Endothelial cell of umbilical vein (primary cell): ENCODE results near the gene WNT11.

Source experiments
- EZH2 ChIP-seq: IDR thresholded peaks from 2 replicates; pipeline ENCODE4 v1.6.1; 2012; ENCODE audit warnings: borderline replicate concordance, low read depth, mild to moderate bottlenecking, moderate library complexity, low read length, inconsistent platforms; ENCODE audit not compliant: severe bottlenecking
- FOS ChIP-seq: IDR thresholded peaks from 2 replicates; pipeline ENCODE4 v1.6.1; 2011; ENCODE audit warnings: mild to moderate bottlenecking, low read length, moderate library complexity, borderline replicate concordance; ENCODE audit not compliant: insufficient read depth
- GATA2 ChIP-seq: IDR thresholded peaks from 2 replicates; pipeline ENCODE4 v1.7.0; 2011; ENCODE audit warnings: low read depth, mild to moderate bottlenecking, moderate library complexity, mixed read lengths, low read length; ENCODE audit not compliant: insufficient read length, insufficient read depth
- JUN ChIP-seq: IDR thresholded peaks from 2 replicates; pipeline ENCODE4 v1.6.1; 2011; ENCODE audit warnings: borderline replicate concordance, low read depth; ENCODE audit not compliant: insufficient read length, insufficient read depth
- POLR2A ChIP-seq: IDR thresholded peaks from 2 replicates; pipeline ENCODE4 v1.6.1; 2012; ENCODE audit warnings: low read depth, mild to moderate bottlenecking, control low read depth, low read length
- POLR2AphosphoS5 ChIP-seq: IDR thresholded peaks from 2 replicates; pipeline ENCODE4 v1.6.1; 2012; ENCODE audit warnings: low read depth, mild to moderate bottlenecking, control low read depth, low read length, moderate library complexity; ENCODE audit not compliant: insufficient read depth
- TF ChIP-seq, protein P1 (sequence below), 2 donors: IDR thresholded peaks; 1 replicate in 1 of 2; 2 replicates in 1 of 2; pipeline ENCODE4 v1.5.1; 2011; ENCODE audit warnings: low read length in 2 of 2, mild to moderate bottlenecking in 2 of 2, moderate library complexity in 2 of 2, control low read depth in 1 of 2, inconsistent platforms in 1 of 2, low read depth in 1 of 2; ENCODE audit not compliant: insufficient read depth in 1 of 2; ENCODE audit errors: extremely low read depth in 1 of 2
- TF ChIP-seq, protein P2 (sequence below): IDR thresholded peaks from 2 replicates; pipeline ENCODE4 v1.6.1; 2011; ENCODE audit not compliant: insufficient read depth, insufficient read length

DNA sequence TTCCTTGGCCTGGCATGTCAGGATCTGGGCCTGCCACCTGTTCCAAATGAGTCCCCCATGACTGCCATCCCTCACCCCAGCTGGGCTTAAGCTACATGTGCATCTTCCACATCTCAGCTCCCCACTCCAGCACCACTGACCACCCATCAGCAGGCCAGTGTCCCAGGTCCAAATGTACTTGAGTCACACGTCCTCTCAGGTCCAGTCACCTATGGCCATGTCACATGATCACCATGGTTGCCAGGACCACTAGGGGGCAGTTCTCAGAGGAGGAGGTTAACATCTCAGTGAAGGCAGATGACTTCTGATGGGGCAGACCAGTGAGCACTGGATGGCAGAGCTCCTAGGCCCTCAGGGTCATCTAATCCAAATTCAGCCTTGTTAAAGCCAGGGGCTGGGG is 41.9 kb upstream of the WNT11 start:
- TF ChIP-seq, protein P1, sequence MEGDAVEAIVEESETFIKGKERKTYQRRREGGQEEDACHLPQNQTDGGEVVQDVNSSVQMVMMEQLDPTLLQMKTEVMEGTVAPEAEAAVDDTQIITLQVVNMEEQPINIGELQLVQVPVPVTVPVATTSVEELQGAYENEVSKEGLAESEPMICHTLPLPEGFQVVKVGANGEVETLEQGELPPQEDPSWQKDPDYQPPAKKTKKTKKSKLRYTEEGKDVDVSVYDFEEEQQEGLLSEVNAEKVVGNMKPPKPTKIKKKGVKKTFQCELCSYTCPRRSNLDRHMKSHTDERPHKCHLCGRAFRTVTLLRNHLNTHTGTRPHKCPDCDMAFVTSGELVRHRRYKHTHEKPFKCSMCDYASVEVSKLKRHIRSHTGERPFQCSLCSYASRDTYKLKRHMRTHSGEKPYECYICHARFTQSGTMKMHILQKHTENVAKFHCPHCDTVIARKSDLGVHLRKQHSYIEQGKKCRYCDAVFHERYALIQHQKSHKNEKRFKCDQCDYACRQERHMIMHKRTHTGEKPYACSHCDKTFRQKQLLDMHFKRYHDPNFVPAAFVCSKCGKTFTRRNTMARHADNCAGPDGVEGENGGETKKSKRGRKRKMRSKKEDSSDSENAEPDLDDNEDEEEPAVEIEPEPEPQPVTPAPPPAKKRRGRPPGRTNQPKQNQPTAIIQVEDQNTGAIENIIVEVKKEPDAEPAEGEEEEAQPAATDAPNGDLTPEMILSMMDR (IDR thresholded peaks at IDR 0.05; ENCODE audit: extremely low read depth in 1 of 2, insufficient read depth in 1 of 2, low read depth in 1 of 2, low read length in 2 of 2): peak; percentile 39 to 41
- TF ChIP-seq EZH2 (no peak), GATA2 (no peak), POLR2A (no peak), POLR2AphosphoS5 (no peak), JUN (no peak), FOS (no peak)
- TF ChIP-seq, protein P2, sequence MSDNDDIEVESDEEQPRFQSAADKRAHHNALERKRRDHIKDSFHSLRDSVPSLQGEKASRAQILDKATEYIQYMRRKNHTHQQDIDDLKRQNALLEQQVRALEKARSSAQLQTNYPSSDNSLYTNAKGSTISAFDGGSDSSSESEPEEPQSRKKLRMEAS: no peak
